ENCODE data around the gene CGAS.
A peak's percentile ranks its signal among the peaks of the same experiment; 100 is the strongest.
"Not testable (repeated sequence)": the region's sequence is repeated elsewhere in the genome, so short reads cannot be mapped to it uniquely, and the experiment has no call there.

CGAS gene

DNA sequence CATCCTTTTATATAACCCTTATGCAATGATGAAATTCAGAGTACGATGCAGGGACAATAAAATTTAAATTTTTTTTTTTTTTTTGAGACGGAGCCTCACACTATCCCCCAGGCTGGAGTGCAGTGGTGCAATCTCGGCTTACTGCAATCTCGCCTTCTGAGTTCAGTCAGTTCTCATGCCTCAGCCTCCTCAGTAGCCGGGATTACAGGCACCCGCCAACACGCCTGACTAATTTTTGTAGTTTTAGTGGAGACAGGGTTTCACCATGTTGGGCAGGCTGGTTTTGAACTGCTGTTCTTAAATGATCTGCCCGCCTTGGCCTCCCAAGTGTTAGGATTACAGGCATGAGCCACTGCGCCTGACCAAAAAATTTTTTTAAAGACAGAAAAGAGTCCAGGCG lies 24.6 kb upstream of the CGAS start:
- TF ChIP-seq, protein P1, sequence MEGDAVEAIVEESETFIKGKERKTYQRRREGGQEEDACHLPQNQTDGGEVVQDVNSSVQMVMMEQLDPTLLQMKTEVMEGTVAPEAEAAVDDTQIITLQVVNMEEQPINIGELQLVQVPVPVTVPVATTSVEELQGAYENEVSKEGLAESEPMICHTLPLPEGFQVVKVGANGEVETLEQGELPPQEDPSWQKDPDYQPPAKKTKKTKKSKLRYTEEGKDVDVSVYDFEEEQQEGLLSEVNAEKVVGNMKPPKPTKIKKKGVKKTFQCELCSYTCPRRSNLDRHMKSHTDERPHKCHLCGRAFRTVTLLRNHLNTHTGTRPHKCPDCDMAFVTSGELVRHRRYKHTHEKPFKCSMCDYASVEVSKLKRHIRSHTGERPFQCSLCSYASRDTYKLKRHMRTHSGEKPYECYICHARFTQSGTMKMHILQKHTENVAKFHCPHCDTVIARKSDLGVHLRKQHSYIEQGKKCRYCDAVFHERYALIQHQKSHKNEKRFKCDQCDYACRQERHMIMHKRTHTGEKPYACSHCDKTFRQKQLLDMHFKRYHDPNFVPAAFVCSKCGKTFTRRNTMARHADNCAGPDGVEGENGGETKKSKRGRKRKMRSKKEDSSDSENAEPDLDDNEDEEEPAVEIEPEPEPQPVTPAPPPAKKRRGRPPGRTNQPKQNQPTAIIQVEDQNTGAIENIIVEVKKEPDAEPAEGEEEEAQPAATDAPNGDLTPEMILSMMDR (IDR thresholded peaks at IDR 0.05; ENCODE audit: low read depth, low read length) = no peak
- no peak for DNase-seq (ENCODE audit: low read depth in 2 of 2)
- H3K4me3 ChIP-seq (replicated peaks in 1 of 2; ENCODE audit: low read depth in 2 of 2, low read length in 2 of 2) = no peak overlapping the region

DNA sequence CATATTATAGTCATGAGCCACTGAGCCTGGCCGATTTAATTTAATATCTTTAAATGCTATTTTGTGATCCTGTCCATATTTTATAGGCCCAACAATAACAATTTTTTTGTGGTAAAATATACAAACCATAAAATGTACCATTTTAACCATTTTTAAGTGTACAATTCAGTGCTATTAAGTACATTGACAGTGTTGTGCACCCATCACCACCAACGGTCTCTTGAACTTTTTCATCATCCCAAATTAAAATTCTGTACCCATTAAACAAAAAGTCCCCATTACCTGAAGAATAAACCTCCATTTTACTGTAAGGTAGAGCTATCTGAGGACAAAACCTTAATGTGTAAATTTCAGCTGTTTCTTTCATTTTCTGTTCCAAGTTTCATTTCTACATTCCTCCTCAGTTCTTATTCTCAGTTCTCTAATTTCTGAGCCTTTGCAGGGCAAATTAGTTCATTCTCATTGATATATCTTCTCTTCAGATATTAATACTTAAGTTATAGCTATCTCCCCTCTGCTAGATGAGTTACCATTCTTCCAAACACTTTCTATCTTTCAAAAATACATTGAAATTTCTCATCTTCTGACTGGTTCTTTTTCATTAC lies 19.7 kb upstream of the CGAS start:
- no peak overlapping the region for H3K4me3 ChIP-seq (replicated peaks in 1 of 2; ENCODE audit: low read depth in 2 of 2, low read length in 2 of 2)
- DNase-seq (ENCODE audit: low read depth in 2 of 2) = no peak

DNA sequence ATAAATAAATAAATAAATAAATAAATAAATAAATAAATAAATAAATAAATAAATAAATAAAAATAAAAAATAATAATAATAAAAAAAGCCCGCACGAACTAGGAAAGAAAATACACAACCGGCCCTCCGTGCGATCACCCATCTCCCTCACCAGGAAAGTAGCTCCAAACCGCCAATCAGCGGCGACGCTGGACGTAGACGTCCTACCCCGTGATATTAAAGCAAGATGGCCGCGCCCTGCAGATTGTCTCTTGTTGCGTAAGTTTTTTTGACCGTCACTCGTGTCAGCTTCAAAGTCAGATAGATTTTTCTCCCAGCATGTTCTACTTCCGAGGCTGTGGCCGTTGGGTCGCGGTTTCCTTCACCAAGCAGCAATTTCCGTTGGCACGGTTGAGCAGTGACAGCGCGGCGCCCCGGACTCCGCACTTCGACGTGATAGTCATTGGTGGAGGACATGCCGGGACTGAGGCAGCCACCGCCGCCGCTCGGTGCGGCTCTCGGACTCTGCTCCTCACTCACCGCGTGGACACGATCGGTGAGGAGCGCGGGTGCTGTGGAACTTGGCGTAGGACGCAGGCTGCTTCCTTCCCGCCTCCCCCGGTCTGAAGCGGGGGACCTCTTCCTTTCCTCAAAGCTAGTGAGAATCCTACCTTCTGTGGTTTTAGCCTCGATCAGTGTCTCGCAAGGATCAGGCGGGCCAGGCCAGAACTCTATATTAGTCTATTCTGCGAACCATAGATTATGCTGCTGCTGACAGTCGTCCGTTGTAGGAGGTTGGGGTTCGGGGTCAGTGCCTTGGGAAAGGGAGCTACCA lies 9.6 kb upstream of the CGAS start, which contains the start of gene MTO1:
Gene MTO1, plus strand, starts transcription at position 201 of the 814 bp plus-strand sequence. Its CDS starts 118 bp downstream, at position 319.
- H3K4me3 ChIP-seq (replicated peaks in 1 of 2; ENCODE audit: low read depth in 2 of 2, low read length in 2 of 2) = peak within 1 kb of the TSS; percentile 83 to 92
- TF ChIP-seq, protein P1 (IDR thresholded peaks at IDR 0.05; ENCODE audit: low read depth, low read length) = no peak
- DNase-seq (ENCODE audit: low read depth in 2 of 2) = peak; percentile 93 to 94

More for the DNA sequence above, 19.7 kb upstream of the CGAS start:
- TF ChIP-seq, protein P1 (IDR thresholded peaks at IDR 0.05; ENCODE audit: low read depth, low read length) = no peak

DNA sequence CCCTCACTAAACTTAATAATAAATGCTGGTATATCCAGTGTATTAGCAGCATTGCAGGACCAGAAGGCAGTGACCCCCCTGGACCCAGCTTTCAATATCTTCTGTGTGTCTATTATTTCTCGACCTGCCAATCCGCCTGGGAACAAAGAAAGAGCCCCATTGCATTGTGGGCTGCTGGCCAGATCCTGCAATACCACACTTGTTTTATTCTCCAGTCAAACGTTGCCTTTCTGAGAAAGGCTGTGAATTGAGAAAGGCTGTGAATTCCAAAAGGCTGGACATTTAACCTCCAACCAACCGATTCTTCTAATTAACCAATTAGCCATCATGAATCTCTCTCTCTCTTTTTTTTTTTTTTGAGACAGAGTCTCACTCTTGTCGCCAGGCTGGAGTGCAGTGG lies 8.0 kb upstream of the CGAS start:
- no peak for DNase-seq (ENCODE audit: low read depth in 2 of 2)
- TF ChIP-seq, protein P1 (IDR thresholded peaks at IDR 0.05; ENCODE audit: low read depth, low read length) = no peak

DNA sequence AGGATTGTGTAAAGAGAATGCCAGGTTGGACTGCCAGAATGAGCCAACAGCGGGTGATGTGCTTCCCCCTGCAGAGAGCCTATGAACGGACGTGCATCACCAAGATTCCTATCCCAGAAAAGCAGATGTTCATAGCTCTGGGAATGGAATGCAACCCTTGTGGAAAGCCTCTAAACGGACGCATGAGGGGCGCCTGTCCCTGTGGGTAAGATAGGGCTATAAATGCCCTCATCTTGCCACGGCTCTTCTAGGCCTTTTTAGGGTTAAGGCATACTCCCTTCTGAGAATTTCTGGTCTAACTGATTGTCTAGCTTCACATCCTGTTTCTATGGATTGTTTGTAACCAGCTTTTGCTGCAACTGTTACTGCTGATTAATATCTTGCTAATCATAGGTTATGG lies 7.4 kb upstream of the CGAS start:
- not testable (repeated sequence) for H3K4me3 ChIP-seq (replicated peaks in 1 of 2; ENCODE audit: low read depth in 2 of 2, low read length in 2 of 2); DNase-seq (ENCODE audit: low read depth in 2 of 2)

More for the DNA sequence above, 8.0 kb upstream of the CGAS start:
- H3K4me3 ChIP-seq (replicated peaks in 1 of 2; ENCODE audit: low read depth in 2 of 2, low read length in 2 of 2) = no peak overlapping the region

DNA sequence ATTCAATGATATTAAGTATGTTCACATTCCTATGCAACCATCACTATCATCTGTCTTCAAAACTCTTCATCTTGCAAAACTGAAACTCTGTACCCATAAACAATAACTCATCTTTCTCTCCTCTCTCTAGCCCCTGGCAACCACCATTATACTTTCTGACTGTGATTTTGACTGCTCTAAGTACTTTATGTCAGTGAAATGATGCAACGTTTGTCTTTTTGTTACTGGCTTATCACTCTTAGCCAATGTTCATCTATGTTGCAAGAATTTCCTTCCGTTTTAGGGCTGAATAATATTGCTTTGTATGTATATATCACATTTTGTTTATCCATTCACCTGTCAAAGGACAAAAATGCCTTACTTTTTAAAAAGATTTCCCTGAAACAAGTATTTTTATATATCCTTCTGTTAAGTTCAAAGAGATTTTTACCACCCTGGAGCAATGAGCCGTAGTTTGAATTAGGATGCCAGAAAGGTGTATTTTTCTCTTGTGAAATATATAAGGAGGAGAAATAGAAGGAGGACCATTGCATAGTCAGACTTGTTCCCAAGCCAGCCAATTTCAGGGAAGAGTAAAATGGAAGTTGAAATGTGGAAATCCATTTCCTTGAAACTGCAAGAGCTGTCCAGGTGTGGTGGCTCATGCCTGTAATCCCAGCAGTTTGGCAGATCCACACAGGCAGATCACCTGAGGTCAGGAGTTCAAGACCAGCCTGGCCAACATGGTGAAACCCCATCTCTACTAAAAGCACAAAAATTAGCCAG lies 4.0 kb upstream of the CGAS start:
- TF ChIP-seq, protein P1 (IDR thresholded peaks at IDR 0.05; ENCODE audit: low read depth, low read length) = no peak
- H3K4me3 ChIP-seq (replicated peaks in 1 of 2; ENCODE audit: low read depth in 2 of 2, low read length in 2 of 2) = no peak overlapping the region
- peak; percentile 74 to 76 for DNase-seq (ENCODE audit: low read depth in 2 of 2)
